Stimulated activated CD8-positive, alpha-beta memory T cell treated with anti-CD3 and anti-CD28 coated beads, Interleukin-2, amount 100 ng/mL, for 48 hours (primary cell): Measurements from ENCODE around the gene GDAP2.
"Not testable (repeated sequence)": the region's sequence is repeated elsewhere in the genome, so short reads cannot be mapped to it uniquely, and the experiment has no call there.

Experiments used
- DNase-seq, 2 donors: peaks; one replicate each; pipeline ENCODE4 v3.0.0-alpha.2; 2020; ENCODE audit warnings: low read depth in 2 of 2

Gene GDAP2, protein sequence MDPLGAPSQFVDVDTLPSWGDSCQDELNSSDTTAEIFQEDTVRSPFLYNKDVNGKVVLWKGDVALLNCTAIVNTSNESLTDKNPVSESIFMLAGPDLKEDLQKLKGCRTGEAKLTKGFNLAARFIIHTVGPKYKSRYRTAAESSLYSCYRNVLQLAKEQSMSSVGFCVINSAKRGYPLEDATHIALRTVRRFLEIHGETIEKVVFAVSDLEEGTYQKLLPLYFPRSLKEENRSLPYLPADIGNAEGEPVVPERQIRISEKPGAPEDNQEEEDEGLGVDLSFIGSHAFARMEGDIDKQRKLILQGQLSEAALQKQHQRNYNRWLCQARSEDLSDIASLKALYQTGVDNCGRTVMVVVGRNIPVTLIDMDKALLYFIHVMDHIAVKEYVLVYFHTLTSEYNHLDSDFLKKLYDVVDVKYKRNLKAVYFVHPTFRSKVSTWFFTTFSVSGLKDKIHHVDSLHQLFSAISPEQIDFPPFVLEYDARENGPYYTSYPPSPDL

GRCh38 chr1:117929343-117930172 lies at the start of gene GDAP2, which contains the start of gene WDR3:
Gene GDAP2, minus strand, starts transcription at chr1:117929621. Its CDS starts 9,264 bp downstream, at chr1:117920357.
Gene WDR3, plus strand, starts transcription at chr1:117929739. Its CDS starts 3,581 bp downstream, at chr1:117933320.
- DNase-seq, result peak; percentile 86 to 92

DNA sequence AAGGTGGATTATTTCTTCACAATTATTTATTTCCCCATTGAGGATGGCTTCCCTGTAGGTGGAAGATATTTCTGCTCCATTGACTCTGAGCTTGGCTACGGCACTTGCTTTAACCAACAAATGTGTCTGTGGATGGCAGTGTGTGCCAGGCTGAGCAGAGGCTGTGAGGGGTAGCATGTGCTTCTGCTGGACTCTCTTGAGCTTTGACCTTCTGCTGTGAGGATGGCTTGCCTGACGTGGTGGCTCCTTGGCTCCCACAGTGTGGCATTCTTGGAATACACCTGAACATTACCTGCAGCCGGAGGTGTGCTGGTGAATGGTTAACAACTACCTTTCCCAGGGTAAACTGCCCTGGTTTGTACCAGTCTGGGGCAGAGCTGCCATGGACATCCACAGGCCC lies 47.0 kb upstream of the GDAP2 start:
- no peak for DNase-seq

DNA sequence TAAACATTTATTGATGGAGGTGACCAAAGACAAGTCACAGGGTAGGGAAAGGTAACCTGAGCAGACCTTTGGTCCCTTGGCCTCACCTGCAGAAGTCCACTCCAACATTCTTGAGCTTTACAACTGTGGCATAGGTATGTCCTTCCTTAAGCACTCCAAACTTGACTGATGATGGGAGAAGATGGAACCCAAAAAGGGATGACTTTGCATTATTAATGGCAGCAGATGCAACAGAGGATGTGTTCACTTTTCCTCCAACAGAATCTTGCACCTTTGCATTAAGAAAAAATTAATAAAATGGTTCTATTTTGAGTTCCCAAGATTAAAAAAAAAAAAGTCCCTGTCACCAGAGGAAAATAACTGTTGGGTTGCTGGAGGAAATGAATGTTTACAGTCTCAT lies 42.4 kb upstream of the GDAP2 start:
- no peak for DNase-seq

DNA sequence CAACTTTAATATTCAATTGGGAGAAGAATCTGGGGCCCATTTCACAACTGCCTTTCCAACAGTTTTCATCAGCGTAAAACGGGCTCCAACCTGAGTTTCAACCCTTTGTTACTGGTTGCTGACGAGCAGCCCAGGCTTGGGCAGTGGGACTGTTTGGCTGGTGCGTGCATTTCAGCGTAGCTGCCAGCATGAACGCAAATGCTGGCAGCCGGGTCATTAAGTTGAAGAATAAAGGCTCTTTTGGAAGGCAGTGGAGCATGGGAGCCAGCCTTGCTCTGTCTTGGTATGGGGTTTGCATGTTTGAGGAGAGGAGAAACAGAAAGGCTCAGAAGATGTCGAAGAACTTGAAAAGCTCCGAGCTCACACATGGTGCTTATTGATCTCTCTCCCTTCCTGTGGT lies 40.8 kb upstream of the GDAP2 start:
- DNase-seq, result no peak

DNA sequence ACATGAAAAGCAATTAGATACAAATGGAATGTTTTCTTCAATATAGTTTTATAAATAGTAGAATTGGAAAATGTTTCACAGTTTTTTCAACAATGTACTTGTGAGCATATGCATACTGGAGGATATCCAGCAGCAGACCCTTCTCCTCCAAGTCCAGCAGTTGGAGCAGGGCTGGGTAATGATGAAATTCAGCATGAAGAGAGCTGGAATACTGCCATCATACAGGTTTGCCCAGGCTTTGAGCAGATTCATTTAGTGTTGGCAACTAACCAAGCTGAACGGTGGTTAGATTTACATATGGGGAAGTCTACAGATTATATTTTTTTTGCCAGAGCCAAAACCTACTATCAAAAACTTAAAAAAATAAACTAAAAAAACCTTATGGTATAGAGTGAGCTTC lies 38.5 kb upstream of the GDAP2 start:
- DNase-seq, result no peak

- no peak for DNase-seq
These were observed 38.1 kb upstream of the GDAP2 start for GRCh38 chr1:117967477-117967876.

DNA sequence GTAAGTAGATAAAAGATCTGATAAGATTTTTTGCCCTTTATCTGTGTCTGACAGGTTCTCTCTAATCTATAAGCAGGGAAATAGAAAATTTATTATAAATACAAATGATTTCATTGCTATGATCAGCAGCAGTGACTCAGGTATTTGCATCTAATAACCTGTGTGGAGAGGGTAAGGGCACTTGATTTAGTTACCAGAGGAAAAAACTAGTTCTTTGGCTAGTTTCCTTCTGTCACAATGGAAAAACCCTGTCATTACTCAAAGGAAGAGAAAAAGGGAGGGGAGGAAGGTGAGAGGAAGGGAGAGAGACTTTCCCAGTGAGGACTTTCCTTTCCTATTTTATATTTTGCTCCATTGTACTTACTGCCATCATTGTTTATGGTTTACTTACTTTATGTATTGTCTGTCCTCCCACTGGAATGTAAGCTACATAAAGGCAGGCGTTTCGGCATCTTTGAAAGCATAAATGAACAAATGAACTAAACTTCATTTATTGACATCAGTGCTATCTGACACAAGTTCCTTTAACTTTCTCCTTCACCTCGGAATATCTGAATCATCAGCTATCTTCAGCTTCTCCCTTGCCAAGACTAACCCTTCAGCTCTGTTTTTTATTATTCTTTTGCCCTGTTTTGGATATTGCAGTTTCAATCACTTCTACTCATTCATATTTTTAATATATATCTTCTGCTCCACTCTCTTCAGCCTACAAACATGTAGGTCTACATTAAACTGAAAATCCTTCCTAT lies 35.0 kb upstream of the GDAP2 start:
- DNase-seq, result no peak

GRCh38 chr1:117959364-117959763 lies 29.9 kb upstream of the GDAP2 start:
- DNase-seq, result no peak

DNA sequence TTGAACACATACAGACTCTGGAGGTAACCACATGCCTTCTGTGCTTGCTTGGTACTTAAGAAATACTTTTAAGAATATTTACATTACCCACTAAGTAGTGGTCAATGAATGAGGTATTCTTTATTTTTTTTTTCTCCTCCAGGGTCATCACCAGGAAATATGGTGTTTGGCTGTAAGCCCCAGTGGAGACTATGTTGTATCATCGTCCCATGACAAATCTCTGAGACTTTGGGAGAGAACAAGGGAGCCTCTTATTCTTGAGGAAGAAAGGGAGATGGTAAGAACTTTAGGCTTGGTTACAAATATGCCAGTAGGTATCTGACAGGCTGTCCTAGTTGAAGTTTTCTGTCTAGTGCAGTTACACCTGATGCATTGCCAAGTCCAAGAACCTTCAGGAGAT lies 23.0 kb upstream of the GDAP2 start:
- no peak for DNase-seq

GRCh38 chr1:117942293-117942692 lies 12.9 kb upstream of the GDAP2 start:
- DNase-seq, result no peak

- no peak for DNase-seq
These were observed 4.3 kb upstream of the GDAP2 start for GRCh38 chr1:117933769-117934168.

DNA sequence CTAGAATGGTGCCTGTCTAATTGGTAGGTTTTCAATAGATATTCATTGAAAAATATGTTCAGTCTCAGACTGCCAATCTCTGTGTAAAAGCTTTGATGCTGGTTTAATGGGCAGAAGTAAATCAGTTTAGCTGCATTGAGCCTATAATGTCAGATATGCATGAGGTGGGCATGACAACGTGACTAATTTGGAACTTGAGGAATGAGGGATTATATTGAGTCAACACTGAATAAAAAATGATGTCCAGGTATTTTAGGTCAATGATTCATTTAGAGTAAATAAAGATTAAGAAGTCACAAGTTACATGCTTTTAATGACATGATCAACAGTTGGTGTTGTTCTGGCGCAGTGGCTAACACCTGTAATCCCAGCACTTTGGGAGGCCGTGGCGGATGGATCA lies 3.2 kb upstream of the GDAP2 start:
- DNase-seq, result no peak

GRCh38 chr1:117930484-117930883 lies 1.1 kb upstream of the GDAP2 start:
- no peak for DNase-seq

DNA sequence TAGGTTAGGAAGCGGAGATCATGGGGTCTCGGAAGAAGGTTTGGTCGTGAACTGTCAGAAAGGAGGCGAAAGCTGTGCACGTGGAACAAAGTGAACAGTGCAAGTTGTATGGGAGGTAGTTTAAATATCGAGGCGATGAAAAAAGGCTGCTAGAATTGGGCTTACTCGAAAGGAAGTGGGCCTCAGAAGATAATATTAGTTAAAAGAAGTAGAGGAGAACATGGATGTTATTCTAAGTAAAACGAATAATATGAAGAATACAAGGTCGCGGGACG lies 689 bp upstream of the GDAP2 start:
- DNase-seq, result no peak

DNA sequence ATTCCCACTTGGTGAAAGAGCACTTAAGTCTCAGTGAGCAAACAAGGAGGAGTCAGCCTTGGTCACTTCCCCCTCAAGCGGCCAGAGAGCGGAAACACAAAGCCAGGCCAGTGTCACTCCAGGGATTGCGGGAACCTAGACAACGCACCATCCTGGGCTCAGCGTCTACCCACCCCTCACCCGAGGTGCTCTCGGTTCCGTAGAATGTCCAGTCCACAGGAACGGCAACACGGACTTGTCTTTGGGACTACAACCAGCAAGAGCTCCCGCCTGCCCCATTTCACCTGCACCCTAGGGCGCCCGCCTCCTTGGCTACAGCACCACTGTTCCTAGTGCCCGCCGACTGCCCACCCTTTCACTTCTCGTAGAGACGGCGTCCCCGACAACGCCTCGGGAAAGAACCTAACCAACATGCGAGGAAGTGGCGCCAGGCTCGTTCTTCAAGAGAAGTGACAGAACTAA lies 509 bp downstream of the GDAP2 start:
- DNase-seq, result peak; percentile 4 to 5

- no peak for DNase-seq
These were observed 3.4 kb downstream of the GDAP2 start for GRCh38 chr1:117925981-117926380.

GRCh38 chr1:117922717-117923116 lies 6.7 kb downstream of the GDAP2 start:
- DNase-seq, result not testable (repeated sequence)

- no peak for DNase-seq
These were observed 7.4 kb downstream of the GDAP2 start for GRCh38 chr1:117921991-117922390.

DNA sequence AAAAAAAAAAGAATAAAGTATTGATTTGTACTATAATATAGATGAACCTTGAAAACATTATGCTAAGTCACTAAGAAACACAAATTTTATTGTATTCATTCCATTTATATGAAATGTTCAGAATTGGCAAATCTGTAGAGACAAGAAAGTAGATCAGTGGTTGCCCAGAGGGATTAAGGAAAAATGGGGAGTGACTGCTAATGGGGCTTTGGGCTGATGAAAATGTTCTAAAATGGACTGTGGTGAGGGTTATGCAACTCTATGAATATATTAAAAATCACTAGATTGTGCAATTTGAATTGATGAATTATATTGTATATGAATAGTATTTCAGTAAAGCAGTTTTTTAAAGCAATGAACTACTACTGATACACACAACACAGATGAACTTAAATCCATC lies 10.0 kb downstream of the GDAP2 start:
- no peak for DNase-seq

DNA sequence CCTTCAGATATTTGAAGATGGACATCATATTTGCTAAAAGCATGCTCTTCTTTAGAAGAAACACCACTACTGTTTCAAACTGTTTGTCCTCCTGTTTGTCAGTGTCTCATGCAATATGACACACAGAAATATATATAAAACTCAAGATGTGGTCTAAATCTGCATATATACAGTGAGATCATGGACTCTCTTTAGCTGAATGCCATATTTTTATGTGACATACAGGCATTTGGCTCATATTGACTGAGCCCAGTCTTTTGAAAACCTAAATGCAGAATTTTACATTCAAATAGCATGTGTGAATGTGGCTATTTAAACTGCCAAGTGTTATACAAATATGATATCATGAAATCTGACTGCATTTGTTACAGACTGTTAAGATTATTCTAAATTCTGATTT lies 18.4 kb downstream of the GDAP2 start:
- DNase-seq, result no peak

DNA sequence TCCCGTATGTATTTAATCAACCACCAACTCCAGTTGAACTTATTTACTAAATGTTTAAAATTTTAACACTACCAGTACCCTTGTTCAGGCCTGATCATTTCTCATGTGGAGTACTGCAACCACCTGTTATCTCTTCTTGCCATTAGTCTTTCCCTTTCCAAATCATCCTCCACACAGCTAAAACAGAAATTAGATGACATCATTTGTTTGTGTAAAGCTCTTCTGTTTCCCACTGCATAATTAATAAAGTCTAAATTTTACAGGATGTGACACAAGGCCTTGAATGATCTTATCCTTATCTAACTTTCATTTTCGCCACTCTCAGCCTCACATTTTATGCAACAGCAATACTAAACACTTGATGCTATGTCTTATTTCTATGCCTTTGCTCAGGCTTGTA lies 24.4 kb downstream of the GDAP2 start:
- no peak for DNase-seq

- no peak for DNase-seq
These were observed 24.9 kb downstream of the GDAP2 start for GRCh38 chr1:117904485-117904884.
